Measurements from ENCODE around the gene GAS2L2.

GRCh38 chr17:35793257-35793656 lies 40.2 kb upstream of the GAS2L2 start:
- no peak for TF ChIP-seq CTCF (IDR thresholded peaks at IDR 0.05; ENCODE audit: poor library complexity)
- no peak for TF ChIP-seq EZH2 (IDR thresholded peaks at IDR 0.05; ENCODE audit: borderline replicate concordance)
- no peak for TF ChIP-seq EZH2phosphoT487 (IDR thresholded peaks at IDR 0.05; ENCODE audit: low read depth, severe bottlenecking, unreplicated experiment)

Measured in hepatocyte (in vitro differentiated cells).